ENCODE data around the gene TMEM200B.
"Not testable (repeated sequence)": the region's sequence is repeated elsewhere in the genome, so short reads cannot be mapped to it uniquely, and the experiment has no call there.

Gene TMEM200B

DNA sequence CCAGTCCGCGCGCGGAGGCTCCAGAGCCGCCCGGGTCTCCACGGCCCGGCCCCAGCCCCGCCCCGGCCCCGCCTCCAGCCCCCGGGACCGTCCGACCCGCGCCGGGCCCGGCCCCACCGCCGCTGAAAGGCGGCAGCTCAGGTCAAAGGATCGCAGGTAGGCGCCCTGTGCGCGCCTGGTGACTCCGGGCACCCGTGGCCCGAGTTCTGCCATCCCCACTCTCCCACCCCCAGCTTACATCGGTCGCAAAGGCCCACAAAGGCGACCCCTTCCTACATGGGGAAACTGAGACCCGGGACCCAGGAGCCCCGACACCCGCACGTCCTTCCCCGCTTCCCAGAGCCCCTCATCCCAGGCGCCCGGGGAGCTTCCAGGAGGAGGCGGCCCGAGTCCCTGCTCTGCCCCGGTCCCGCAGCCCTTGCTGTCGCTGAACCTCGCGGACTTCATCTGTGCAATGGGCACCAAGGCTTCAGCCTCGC lies at the start of gene TMEM200B:
Gene TMEM200B (minus strand): TSS at position 17 of the 479 bp plus-strand sequence. CDS start 2,075 bp downstream, outside the sequence.
- no peak for DNase-seq (ENCODE audit: low read depth, low spot score)

DNA sequence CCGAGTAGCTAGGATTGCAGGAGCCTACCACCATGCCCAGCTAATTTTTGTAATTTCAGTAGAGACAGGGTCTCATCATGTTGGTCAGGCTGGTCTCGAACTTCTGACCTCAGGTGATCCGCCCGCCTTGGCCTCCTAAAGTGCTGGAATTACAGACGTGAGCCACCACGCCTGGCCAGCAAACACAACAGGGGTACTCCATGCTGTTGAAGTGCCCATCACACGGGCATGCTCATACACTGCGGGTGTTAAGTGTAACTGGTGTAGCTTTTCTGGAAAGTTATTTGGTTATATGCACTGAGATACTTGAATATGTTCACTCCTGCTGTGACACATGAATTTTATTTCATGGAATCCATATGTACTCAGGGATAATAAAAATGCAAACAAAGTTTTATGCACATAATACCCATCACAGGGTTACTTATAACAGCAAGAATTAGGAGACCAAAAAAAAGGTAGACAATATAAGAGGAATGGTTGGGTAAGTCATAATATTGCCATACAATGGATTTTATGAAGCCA lies 48.8 kb upstream of the TMEM200B start:
- no peak for DNase-seq (ENCODE audit: low read depth, low spot score)

DNA sequence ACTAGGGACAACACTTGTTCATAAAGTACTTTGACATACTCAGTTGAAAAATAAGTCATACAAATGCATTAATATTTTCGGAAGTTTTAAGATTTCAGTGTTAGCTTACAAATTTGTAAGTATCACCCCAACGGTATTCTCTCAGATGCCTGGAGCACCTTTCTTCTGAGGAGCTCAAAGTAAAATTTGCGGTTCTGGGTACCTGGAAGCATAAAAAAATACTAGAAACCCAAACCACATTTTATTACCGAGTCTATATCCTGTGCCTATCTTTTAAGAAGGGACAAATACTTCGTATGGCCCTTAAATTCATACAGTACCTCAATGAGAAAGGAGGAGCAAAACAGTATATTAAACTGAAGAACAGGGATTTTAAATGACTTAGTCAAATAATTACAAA lies 47.8 kb upstream of the TMEM200B start:
- no peak for DNase-seq (ENCODE audit: low read depth, low spot score)

DNA sequence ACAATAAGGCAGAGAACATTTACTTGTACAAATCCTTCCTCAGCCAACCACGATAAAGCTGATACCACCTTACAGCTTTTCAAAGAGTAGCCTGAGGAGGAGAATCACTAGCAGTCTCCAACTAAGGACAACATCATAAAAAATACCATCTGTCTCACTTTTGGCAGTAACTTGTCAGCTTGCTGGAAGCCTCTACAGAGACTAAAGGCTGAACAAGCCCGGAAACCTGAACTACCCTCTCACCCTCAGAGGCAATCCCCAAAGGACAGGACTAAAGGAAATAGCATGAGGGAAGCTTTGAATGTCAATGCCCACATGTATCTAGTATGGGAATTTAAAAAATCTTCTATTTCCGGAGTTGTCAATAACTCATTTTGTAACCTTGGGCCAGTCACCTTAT lies 47.4 kb upstream of the TMEM200B start:
- DNase-seq (ENCODE audit: low read depth, low spot score), result no peak

DNA sequence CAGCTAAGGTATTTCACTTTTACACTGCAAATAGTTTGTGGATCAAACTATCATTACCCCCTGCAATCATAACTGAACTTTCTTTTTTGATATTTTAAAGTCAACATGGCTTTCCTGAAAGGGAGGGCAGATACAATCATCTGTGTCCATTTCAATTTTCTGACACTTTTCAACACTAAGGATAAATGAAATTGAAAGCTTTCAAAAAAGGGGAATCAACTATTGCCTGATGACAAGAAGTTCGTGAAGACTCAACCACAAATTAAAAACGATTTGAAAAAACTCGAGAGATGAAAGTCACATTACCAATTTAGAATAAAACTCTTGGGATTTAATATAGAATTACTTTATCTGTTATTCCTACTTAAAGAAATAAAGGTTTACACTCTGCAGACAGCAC lies 46.3 kb upstream of the TMEM200B start:
- DNase-seq (ENCODE audit: low read depth, low spot score), result no peak

DNA sequence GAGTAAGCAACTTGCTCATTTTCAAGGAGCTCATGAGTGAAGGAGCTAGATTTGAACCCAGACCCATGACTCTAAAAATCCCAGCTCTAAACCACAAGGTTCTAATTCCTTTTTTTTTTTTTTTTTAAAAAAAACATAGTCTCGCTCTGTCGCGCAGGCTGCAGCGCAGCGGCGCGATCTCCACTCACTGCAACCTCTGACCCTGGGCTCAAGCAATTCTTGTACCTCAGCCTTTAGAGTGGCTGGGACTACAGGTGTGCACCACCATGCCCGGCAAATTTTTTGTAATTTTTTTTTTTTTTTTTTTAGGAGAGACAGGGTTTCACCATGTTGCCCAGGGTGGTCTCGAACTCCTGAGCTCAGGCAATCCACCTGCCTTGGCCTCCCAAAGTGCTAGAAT lies 44.2 kb upstream of the TMEM200B start:
- no peak for DNase-seq (ENCODE audit: low read depth, low spot score)

DNA sequence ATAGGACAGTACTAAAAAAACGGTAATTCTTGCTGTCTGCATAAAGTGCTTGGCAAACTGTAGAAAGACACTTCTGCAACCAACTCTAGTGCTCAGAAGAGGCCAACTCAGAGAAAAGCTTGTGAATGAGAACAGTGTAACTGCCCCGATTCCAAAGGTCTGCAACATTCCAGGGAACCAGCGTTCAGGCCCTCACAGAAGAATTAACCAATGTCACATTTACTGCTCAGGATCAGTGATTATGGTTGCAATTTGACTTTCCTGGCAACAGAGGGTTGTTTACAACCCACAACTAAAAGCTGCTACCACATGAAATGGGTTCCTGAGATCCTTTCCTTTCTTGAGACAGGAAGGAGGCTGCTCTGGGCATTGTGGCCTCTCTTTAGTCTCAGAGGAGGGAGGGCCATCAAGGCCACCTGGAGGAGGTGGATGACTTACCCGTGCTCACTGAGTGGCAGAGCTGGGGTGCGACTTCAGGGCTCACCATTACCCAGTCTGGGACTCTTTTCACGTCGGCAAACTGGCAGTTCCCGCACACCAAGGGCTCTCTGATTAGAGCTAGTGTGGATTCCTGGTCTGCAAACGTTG lies 42.7 kb upstream of the TMEM200B start:
- no peak for DNase-seq (ENCODE audit: low read depth, low spot score)

DNA sequence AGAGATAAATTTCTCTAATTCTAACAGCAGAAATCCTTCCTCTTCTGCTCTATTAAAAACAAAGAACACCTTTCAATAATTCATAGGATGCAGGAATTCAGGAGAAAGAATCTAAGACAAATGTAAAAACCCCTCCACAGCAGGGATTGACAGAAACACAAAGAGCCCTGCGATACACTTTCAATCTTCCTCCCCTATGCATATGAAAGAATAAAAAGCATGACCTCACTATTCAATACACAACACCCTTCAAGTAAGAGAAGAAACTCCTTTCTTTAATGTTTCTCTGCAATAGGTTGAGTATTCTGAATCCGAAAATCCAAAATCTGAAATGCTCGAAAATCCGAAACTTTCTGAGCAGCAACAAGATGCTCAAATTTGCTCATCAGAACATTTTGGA lies 40.9 kb upstream of the TMEM200B start:
- DNase-seq (ENCODE audit: low read depth, low spot score), result no peak

DNA sequence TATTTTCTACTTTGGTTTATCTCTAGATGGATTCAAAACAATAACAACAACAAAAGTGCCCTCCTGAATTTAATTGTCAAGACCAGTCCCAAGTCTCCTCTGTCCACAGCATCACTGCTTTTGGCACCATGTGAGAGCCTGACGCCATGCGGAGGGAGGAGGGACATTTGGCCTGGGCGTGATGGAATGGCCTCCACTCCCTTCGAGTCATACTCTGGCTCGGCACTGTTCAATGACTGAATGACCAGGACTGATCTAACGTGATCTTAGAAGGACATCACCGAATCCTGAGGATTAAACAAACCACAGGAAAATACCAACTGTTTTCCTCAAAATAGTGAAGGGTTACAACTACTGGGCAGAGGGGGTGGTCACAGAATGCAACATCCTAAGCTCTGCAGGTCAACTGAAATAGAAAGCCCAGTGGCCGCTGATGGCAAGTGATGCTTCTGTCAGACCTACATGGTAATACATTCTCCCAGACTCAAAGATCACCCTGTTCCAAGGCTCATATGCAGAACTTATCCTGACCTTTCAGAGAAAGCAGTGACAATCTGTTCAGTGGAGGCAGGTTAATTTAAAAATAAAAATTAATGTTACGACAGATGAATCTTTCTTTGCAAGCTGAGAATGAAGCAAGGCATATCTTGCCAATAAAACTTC lies 38.9 kb upstream of the TMEM200B start:
- no peak for DNase-seq (ENCODE audit: low read depth, low spot score)

DNA sequence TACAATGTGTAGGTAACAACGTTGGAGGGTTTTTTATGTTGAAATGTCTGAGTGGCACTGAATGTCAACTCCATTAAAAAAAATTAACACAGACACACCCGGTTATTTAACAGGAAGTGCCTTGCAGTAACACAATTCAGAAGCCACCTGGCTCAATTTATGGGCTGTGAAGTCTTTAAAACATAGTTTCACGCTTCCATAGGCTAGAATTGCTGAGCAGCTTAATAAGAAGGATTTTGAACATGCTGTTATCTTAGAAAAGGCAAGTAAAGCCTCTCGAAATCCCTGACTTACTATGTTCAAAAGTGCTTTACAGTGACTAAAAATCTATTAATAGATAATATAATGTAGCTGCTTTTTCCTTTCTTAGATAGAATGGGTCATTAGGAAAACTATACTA lies 38.3 kb upstream of the TMEM200B start:
- DNase-seq (ENCODE audit: low read depth, low spot score), result no peak

DNA sequence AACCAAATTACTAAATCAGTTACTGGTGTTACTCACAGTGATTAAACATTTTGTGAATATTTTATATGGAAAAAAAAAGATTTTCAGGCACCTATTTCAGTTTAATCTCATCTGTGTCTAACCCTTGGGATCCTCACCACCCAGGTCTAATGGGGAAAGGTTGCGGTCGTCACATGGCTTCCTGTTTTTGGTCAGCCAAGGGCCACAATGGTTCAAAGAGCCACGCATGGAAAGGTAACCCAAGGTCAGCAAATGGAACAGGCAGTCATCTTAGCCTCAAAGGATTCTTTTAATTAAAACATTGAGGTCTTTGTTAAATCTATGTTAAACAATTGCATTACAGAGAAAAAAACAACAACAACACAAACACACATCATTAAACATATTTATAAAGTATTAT lies 36.1 kb upstream of the TMEM200B start:
- no peak for DNase-seq (ENCODE audit: low read depth, low spot score)

DNA sequence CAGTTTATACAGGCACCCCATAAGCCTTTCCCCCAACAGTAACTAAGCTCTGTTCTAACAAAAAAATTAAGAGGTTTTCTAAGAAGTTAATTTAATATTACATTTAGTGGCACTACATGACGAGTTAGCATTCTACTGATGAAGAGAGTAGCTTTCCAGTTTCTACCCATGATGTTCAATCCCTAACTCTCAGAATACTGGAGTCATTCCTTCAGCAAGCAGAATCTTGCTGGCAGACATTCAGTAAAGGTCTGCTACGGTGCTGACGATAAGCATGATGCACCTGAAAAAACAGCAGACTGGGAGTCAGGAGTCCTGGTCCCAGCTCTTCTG lies 33.5 kb upstream of the TMEM200B start:
- DNase-seq (ENCODE audit: low read depth, low spot score), result no peak

DNA sequence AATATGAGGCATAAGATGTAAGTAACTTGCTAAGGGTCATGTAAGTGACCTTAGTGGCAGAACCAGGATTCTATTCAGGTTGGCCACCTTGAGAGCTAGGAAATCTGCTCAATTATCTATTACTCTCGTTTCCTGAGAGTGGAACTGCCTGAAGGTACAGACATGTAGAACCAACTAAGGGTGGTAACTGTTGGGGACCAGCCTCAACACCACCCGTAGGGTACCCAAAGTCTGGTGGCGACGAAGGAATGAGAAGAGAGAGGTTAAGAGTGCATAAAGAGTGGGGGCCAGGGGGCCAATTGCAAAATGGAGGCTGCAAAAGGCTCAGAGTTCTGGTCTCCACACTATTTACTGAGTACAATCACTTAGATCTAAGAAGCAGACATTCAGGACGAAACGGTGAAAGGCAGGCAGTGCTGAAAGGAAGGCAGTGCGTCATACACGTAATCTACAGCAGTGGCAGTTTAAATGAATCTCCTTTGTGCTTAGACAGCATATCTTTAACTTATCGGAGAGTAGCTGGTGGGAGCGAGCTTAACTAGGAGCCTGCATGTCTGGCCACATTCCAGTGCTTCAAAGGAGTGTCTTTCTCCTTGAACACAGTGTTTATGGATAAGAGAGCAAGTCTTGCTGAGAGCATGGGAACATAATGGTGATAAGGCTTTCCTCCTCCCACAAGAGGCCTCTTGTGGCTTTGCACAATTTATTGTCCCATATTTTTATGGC lies 33.0 kb upstream of the TMEM200B start:
- DNase-seq (ENCODE audit: low read depth, low spot score), result no peak

DNA sequence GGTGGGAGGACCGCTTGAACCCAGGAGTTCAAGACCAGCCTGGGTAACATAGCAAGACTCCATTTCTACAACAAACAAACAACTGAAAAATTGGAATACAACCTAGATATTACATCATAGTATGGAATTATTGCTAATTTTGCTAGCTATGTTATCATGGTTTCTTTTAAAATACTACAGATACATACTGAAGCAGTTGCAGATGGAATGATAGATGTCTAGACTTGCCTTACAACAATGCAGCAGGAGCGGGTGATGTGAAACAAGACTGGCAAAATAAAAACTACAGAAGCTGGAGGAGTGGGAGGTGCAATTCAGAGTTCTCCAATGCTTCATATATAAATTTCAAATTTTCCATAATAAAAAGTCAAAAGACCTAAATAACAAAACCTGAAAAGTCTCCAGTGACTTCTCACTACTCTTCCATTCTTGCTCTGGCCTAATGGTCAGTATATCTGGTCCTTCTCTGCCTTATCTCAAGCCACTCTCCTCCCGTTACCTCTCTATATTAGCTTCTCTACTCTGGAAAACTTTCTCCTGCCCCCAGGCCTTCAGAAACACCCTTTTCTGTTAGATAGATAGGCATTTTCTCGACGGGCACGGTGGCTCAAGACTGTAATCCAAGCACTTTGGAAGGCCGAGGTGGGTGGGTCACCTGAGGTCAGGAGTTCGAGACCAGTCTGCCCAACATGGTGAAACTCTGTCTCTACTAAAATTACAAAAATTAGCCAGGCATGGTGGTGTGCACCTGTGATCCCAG lies 28.5 kb upstream of the TMEM200B start:
- no peak for DNase-seq (ENCODE audit: low read depth, low spot score)

DNA sequence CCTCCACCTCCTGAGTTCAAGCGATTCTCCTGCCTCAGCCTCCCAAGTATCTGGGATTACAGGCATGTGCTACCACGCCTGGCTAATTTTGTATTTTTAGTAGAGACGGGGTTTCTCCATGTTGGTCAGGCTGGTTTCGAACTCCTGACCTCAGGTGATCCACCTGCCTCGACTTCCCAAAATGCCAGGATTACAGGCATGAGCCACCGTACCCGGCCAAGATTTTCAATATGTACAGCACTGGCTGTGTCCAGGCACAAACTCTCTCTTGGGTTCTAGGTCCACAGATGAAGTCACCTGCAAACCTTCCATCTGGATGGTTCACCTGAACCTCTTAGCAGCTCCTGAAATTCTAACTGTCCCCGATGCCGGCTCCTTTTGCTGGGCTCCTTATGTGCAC lies 26.6 kb upstream of the TMEM200B start:
- DNase-seq (ENCODE audit: low read depth, low spot score), result not testable (repeated sequence)

DNA sequence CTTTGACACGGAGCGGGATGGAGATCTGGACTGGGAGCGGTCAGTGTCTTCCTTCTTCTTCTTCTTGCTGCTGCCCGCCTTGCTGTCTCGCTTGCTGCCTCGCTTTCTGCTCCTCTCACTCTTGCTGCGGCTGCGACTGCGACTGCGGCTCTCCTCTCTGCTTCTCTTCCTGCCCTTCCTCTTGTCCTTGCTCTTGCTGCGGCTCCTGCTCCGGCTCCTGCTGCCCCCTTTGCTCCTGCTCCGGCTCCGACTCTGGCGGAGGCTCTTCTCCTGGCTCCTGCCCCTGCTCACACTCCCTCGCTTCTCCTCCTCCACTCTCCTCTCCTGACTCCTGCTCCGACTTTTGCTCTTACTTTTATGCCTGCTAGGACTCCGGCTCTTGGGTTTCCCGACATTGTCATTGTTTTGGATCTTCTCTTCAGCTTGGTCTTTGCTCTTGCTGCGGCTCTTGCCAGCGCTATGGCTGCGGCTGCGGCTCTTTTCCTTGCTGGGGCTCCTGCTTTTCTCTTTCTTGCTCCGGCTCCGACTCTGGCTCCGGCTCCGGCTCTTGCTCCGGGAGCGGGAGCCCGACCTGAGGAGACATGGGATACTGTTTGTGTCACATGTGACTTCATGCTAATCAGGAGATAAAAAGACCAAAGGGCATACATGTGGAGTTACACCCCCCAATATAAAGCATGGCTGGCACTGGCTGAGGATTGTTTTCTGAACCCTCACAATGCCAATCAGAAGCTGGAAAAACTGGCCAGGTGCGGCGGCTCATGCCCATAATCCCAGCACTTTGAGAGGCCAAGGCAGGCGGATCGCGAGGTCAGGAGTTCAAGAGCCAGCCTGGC lies 25.2 kb upstream of the TMEM200B start:
- no peak for DNase-seq (ENCODE audit: low read depth, low spot score)

DNA sequence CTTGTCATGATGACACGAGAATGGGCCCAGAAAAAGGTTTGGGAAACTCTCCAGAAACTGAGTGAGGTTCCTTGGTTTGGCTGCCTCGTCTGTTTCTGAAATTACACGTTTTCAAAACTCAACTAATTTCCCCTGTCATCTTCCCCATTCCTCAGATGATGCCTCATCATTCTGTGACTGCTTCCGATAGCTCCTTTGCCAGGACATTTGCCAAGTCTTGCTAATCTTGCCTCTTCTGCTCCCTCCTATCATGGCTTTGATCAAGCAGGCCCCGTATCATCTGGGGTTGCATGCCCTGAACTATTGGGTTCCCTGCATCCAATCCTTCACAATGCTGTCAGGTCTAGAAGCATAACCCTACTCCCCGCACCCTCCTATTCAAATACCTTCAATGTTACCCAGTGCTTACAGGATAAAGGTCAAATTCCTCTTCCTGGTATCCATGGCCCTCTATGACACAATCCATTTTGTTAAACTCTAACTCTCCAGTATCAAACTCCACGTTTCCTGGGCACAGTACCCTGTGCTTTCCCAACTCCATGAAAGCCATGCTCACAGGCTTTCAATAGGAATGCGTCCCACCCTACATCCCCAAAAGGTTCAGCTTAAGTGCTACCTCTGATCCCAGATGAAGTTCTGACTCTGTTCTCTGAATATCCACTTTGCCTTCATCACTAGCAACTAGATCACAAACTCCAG lies 22.2 kb upstream of the TMEM200B start:
- DNase-seq (ENCODE audit: low read depth, low spot score), result no peak

DNA sequence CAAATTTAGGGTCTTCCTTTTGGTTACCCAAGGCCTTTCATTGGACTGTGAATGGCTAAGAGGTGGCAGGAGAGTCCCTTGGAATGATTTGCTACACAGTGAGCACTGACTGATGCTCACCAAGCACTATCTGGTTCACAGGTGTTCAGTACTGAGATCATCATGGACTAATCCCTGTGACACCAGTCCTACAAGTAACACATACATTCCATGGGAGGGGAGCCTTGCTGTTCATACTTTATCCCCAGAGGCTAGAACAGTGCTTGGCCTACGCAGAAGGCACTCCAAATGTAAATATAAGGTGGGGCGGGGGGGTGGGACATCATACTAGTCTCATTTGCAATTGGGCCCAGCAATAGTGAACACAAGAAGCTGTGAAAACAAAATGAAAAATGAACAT lies 20.5 kb upstream of the TMEM200B start:
- no peak for DNase-seq (ENCODE audit: low read depth, low spot score)

DNA sequence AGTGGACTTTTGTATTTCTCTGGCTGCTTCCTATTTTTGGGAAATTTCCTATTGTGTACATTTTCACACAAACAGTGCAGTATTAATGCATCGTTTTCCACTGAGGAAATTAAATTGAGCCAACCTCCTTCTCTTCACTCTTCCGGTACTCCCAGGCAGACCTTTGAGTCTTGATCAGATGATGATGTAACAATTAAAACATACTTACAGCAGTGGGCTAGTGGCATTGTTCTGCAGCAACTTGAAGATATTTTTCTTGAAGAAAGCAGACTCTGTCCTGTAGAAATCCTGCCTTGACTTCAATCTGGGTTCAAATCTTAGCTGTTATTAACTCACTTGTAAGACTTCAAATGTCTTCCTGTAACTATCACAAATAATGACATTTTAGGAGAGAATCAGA lies 19.0 kb upstream of the TMEM200B start:
- DNase-seq (ENCODE audit: low read depth, low spot score), result no peak

DNA sequence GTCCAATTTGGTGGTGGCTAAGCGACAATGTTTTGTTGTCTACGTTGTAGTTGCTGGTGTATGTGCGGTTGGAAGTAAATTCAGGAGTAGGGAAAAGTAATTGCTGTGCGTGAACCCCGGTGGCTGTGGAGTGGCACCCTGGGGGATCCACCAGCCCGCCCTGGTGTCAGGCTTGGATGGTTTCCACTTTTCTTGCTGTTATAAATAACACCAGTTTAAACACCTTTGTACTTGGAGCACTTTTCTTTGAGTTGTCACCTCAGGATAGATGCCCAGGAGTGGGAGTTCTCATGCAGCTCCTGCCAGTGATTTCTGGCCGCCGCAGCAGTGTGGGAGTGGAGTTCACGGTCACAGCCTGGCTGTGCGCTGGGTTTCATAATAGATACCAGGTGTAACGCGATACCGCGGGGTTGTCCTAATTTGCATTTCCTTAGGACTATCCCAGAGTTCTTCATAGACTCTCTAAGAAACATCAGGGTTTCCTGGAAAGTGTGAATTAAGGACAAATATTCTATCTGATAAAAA lies 12.8 kb upstream of the TMEM200B start:
- DNase-seq (ENCODE audit: low read depth, low spot score), result no peak

All from smooth muscle cell of the brain vasculature (primary cell).